Measurements from ENCODE around the gene MAD1L1. TPM values are rescaled to one million over a fixed set of nuclear protein-coding genes. Genes with fewer than 3 reads are reported as not detected.

The MAD1L1 gene
- total and polyA plus RNA-seq, 3 experiments from 2014 or later = 43.6 to 185 (median 47.3) TPM

- ChIA-PET CTCF (no interaction called here), POLR2A (no interaction called here)
- Histone ChIP-seq H3K9me3 (ENCODE audit: low read length) (no peaks in the 10 kb centered on the region), H3K4me1 (ENCODE audit: insufficient read depth, low read length) (peaks cover 13% of the 10 kb centered on the region), H3K36me3 (ENCODE audit: insufficient read depth, low read length) (no peaks in the 10 kb centered on the region), H3K4me3 (ENCODE audit: low read length) (no peak overlapping the region), H3K27me3 (ENCODE audit: insufficient read depth, low read length, poor library complexity, severe bottlenecking) (no peaks in the 10 kb centered on the region), H3K27ac (ENCODE audit: low read depth, low read length) (no peak overlapping the region)
- H3K4me1 Mint-ChIP-seq = peaks cover 6 to 9% (median 6%) of the 10 kb centered on the region in 3 donors
- H3K9me3 Mint-ChIP-seq = peaks cover 0 to 3% (median 0%) of the 10 kb centered on the region in 5 donors
- H3K36me3 Mint-ChIP-seq = peaks cover 0 to 7% (median 2%) of the 10 kb centered on the region in 3 donors
- H3K27me3 Mint-ChIP-seq = peaks cover 0 to 1% of the 10 kb centered on the region in 2 donors
- no peak for DNase-seq
- no peak overlapping the region for H3K27ac Mint-ChIP-seq
- no peak overlapping the region for H3K4me3 Mint-ChIP-seq
These were observed 177.8 kb downstream of the MAD1L1 start for GRCh38 chr7:2054927-2055326.

GRCh38 chr7:2053395-2053794 lies 179.3 kb downstream of the MAD1L1 start:
- Mint-ChIP-seq H3K4me3 (no peak overlapping the region), H3K27me3 (peaks cover 0 to 1% of the 10 kb centered on the region in 2 donors), H3K9me3 (peaks cover 0 to 3% (median 0%) of the 10 kb centered on the region in 5 donors), H3K27ac (peak overlapping the region in 1 of 8 donors; percentile 43), H3K36me3 (peaks cover 0 to 7% (median 5%) of the 10 kb centered on the region in 3 donors), H3K4me1 (peaks cover 10 to 16% (median 14%) of the 10 kb centered on the region in 3 donors)
- Histone ChIP-seq H3K9me3 (ENCODE audit: low read length) (no peaks in the 10 kb centered on the region), H3K4me3 (ENCODE audit: low read length) (no peak overlapping the region), H3K36me3 (ENCODE audit: insufficient read depth, low read length) (no peaks in the 10 kb centered on the region), H3K27ac (ENCODE audit: low read depth, low read length) (no peak overlapping the region), H3K27me3 (ENCODE audit: insufficient read depth, low read length, poor library complexity, severe bottlenecking) (no peaks in the 10 kb centered on the region), H3K4me1 (ENCODE audit: insufficient read depth, low read length) (peaks cover 14% of the 10 kb centered on the region)
- no peak for DNase-seq
- POLR2A ChIA-PET = no interaction called here
- CTCF ChIA-PET = no interaction called here

GRCh38 chr7:2052657-2053048 lies 180.1 kb downstream of the MAD1L1 start:
- Mint-ChIP-seq H3K27me3 (peaks cover 0 to 1% of the 10 kb centered on the region in 2 donors), H3K9me3 (peaks cover 0 to 3% (median 0%) of the 10 kb centered on the region in 5 donors), H3K36me3 (peaks cover 0 to 7% (median 5%) of the 10 kb centered on the region in 3 donors), H3K4me1 (peaks cover 10 to 19% (median 14%) of the 10 kb centered on the region in 3 donors), H3K4me3 (no peak overlapping the region), H3K27ac (no peak overlapping the region)
- peaks cover 14% of the 10 kb centered on the region for H3K4me1 ChIP-seq (ENCODE audit: insufficient read depth, low read length)
- CTCF ChIA-PET = no interaction called here
- no peak overlapping the region for H3K4me3 ChIP-seq (ENCODE audit: low read length)
- no peaks in the 10 kb centered on the region for H3K27me3 ChIP-seq (ENCODE audit: insufficient read depth, low read length, poor library complexity, severe bottlenecking)
- no peaks in the 10 kb centered on the region for H3K9me3 ChIP-seq (ENCODE audit: low read length)
- POLR2A ChIA-PET = no interaction called here
- H3K27ac ChIP-seq (ENCODE audit: low read depth, low read length) = no peak overlapping the region
- DNase-seq = no peak
- H3K36me3 ChIP-seq (ENCODE audit: insufficient read depth, low read length) = no peaks in the 10 kb centered on the region

- no peaks in the 10 kb centered on the region for H3K36me3 ChIP-seq (ENCODE audit: insufficient read depth, low read length)
- ChIA-PET CTCF (no interaction called here), POLR2A (no interaction called here)
- H3K27ac Mint-ChIP-seq = no peak overlapping the region
- peaks cover 0 to 7% (median 5%) of the 10 kb centered on the region in 3 donors for H3K36me3 Mint-ChIP-seq
- H3K4me3 ChIP-seq (ENCODE audit: low read length) = no peak overlapping the region
- H3K4me1 ChIP-seq (ENCODE audit: insufficient read depth, low read length) = peaks cover 14% of the 10 kb centered on the region
- no peak overlapping the region for H3K4me3 Mint-ChIP-seq
- H3K9me3 ChIP-seq (ENCODE audit: low read length) = no peaks in the 10 kb centered on the region
- peaks cover 0 to 3% (median 0%) of the 10 kb centered on the region in 5 donors for H3K9me3 Mint-ChIP-seq
- no peaks in the 10 kb centered on the region for H3K27me3 ChIP-seq (ENCODE audit: insufficient read depth, low read length, poor library complexity, severe bottlenecking)
- H3K27ac ChIP-seq (ENCODE audit: low read depth, low read length) = no peak overlapping the region
- no peak for DNase-seq
- H3K4me1 Mint-ChIP-seq = peaks cover 10 to 21% (median 14%) of the 10 kb centered on the region in 3 donors
- peaks cover 0 to 1% of the 10 kb centered on the region in 2 donors for H3K27me3 Mint-ChIP-seq
These were observed 180.8 kb downstream of the MAD1L1 start for GRCh38 chr7:2051707-2052656.

GRCh38 chr7:2050511-2050866 lies 182.3 kb downstream of the MAD1L1 start:
- no peaks in the 10 kb centered on the region for H3K9me3 ChIP-seq (ENCODE audit: low read length)
- Mint-ChIP-seq H3K4me3 (peak overlapping the region in 1 of 7 donors; percentile 32), H3K27me3 (peaks cover 0 to 1% of the 10 kb centered on the region in 2 donors), H3K27ac (no peak overlapping the region), H3K9me3 (peaks cover 0 to 3% (median 0%) of the 10 kb centered on the region in 5 donors), H3K36me3 (peaks cover 0 to 5% (median 4%) of the 10 kb centered on the region in 3 donors), H3K4me1 (peaks cover 10 to 21% (median 14%) of the 10 kb centered on the region in 3 donors)
- H3K4me3 ChIP-seq (ENCODE audit: low read length) = no peak overlapping the region
- no peaks in the 10 kb centered on the region for H3K27me3 ChIP-seq (ENCODE audit: insufficient read depth, low read length, poor library complexity, severe bottlenecking)
- ChIA-PET POLR2A (no interaction called here), CTCF (no interaction called here)
- no peak overlapping the region for H3K27ac ChIP-seq (ENCODE audit: low read depth, low read length)
- no peak for DNase-seq
- H3K36me3 ChIP-seq (ENCODE audit: insufficient read depth, low read length) = no peaks in the 10 kb centered on the region
- peaks cover 14% of the 10 kb centered on the region for H3K4me1 ChIP-seq (ENCODE audit: insufficient read depth, low read length)

GRCh38 chr7:2049782-2050510 lies 182.8 kb downstream of the MAD1L1 start:
- Mint-ChIP-seq H3K27ac (peak overlapping the region in 2 of 8 donors; percentile 38 to 80), H3K9me3 (peaks cover 0 to 3% (median 0%) of the 10 kb centered on the region in 5 donors), H3K4me1 (peaks cover 10 to 21% (median 14%) of the 10 kb centered on the region in 3 donors), H3K36me3 (peaks cover 0 to 5% (median 4%) of the 10 kb centered on the region in 3 donors), H3K4me3 (peak overlapping the region in 3 of 7 donors; percentile 19 to 31 (median 24)), H3K27me3 (peaks cover 0 to 1% of the 10 kb centered on the region in 2 donors)
- POLR2A ChIA-PET = no interaction called here
- H3K9me3 ChIP-seq (ENCODE audit: low read length) = no peaks in the 10 kb centered on the region
- no peaks in the 10 kb centered on the region for H3K27me3 ChIP-seq (ENCODE audit: insufficient read depth, low read length, poor library complexity, severe bottlenecking)
- peak in 1 of 5 donors; percentile 12 for DNase-seq
- no peak overlapping the region for H3K4me3 ChIP-seq (ENCODE audit: low read length)
- no peaks in the 10 kb centered on the region for H3K36me3 ChIP-seq (ENCODE audit: insufficient read depth, low read length)
- peaks cover 14% of the 10 kb centered on the region for H3K4me1 ChIP-seq (ENCODE audit: insufficient read depth, low read length)
- CTCF ChIA-PET = no interaction called here
- H3K27ac ChIP-seq (ENCODE audit: low read depth, low read length) = no peak overlapping the region

- peaks cover 0 to 3% (median 0%) of the 10 kb centered on the region in 5 donors for H3K9me3 Mint-ChIP-seq
- peak overlapping the region in 3 of 7 donors; percentile 19 to 31 (median 24) for H3K4me3 Mint-ChIP-seq
- peaks cover 14% of the 10 kb centered on the region for H3K4me1 ChIP-seq (ENCODE audit: insufficient read depth, low read length)
- no peaks in the 10 kb centered on the region for H3K27me3 ChIP-seq (ENCODE audit: insufficient read depth, low read length, poor library complexity, severe bottlenecking)
- H3K4me3 ChIP-seq (ENCODE audit: low read length) = no peak overlapping the region
- ChIA-PET CTCF (no interaction called here), POLR2A (no interaction called here)
- H3K9me3 ChIP-seq (ENCODE audit: low read length) = no peaks in the 10 kb centered on the region
- peaks cover 0 to 3% (median under 1%) of the 10 kb centered on the region in 3 donors for H3K36me3 Mint-ChIP-seq
- H3K27me3 Mint-ChIP-seq = no peaks in the 10 kb centered on the region
- H3K4me1 Mint-ChIP-seq = peaks cover 10 to 21% (median 14%) of the 10 kb centered on the region in 3 donors
- no peak overlapping the region for H3K27ac ChIP-seq (ENCODE audit: low read depth, low read length)
- peak in 1 of 5 donors; percentile 30 for DNase-seq
- H3K36me3 ChIP-seq (ENCODE audit: insufficient read depth, low read length) = no peaks in the 10 kb centered on the region
- peak overlapping the region in 2 of 8 donors; percentile 38 to 80 for H3K27ac Mint-ChIP-seq
These were observed 183.5 kb downstream of the MAD1L1 start for GRCh38 chr7:2049111-2049781.
